Uterus (tissue), 4 donors: Measurements from ENCODE around the gene LHX4. TPM values are rescaled to one million over a fixed set of nuclear protein-coding genes. Genes with fewer than 3 reads are reported as not detected.

Experiments
- DNase-seq, 2 donors: peaks; one replicate each; pipeline ENCODE4 v3.0.0-alpha.2; 2019 to 2020
- H3K27ac ChIP-seq, 2 donors: fragments of 200-600 bp; sonication (generic); 1 replicate in 1 of 2; 2 replicates in 1 of 2; pipeline ENCODE4 v1.5.1; 2016 to 2018
- H3K27me3 ChIP-seq, 2 donors: fragments of 200-600 bp; sonication (generic); one replicate each; pipeline ENCODE4 v1.5.1; 2018 to 2019; ENCODE audit warnings: control low read depth in 1 of 2
- H3K36me3 ChIP-seq, 2 donors: fragments of 200-600 bp; sonication (generic); one replicate each; pipeline ENCODE4 v1.5.1; 2019; ENCODE audit warnings: control low read depth in 1 of 2
- H3K4me1 ChIP-seq, 2 donors: fragments of 200-600 bp; sonication (generic); one replicate each; pipeline ENCODE4 v1.5.1; 2018 to 2019; ENCODE audit warnings: control low read depth in 1 of 2
- H3K4me3 ChIP-seq, 2 donors: fragments of 200-600 bp; sonication (generic); 1 replicate in 1 of 2; 2 replicates in 1 of 2; pipeline ENCODE4 v1.5.1; 2018 to 2019; ENCODE audit warnings: mild to moderate bottlenecking in 1 of 2
- H3K9me3 ChIP-seq, 2 donors: fragments of 200-600 bp; sonication (generic); one replicate each; pipeline ENCODE4 v1.5.1; 2019; ENCODE audit warnings: control low read depth in 1 of 2
- CTCF ChIP-seq, 4 experiments: fragments of 200-600 bp in 2 of 4; fragments of 450-650 bp in 2 of 4; sonication (generic) in 2 of 4; IDR thresholded peaks; one replicate each; pipeline ENCODE4 v1.5.1; 2016 to 2019; ENCODE audit warnings: antibody characterized with exemption in 4 of 4, mild to moderate bottlenecking in 2 of 4, moderate library complexity in 1 of 4
- POLR2A ChIP-seq, 2 donors: fragments of 450-650 bp; IDR thresholded peaks; one replicate each; pipeline ENCODE4 v1.6.1; 2016; ENCODE audit warnings: antibody characterized with exemption in 2 of 2, mild to moderate bottlenecking in 1 of 2, moderate library complexity in 1 of 2
- intact Hi-C: fragments of 100-400 bp; cut with DNase I; formaldehyde crosslinking; loops from one replicate; pipeline ENCODE4 v1.15.1; 2023; ENCODE audit warnings: low total_unique reads
- total RNA-seq, 4 donors: library from RNA; depleted of rRNA in 3 of 4; stranded (reverse); fragments of >200 nt in 3 of 4; gene quantifications; one replicate each; pipeline versions ENCODE4 v1.1.0 to v1.2.4, GENCODE V29; 2014 to 2023
- donor health status: DM: yes; HTN: yes; CAD: no.

The LHX4 gene
- total RNA-seq, 4 donors from 2014 or later: not detected

GRCh38 chr1:180273066-180273465 lies 43.0 kb downstream of the LHX4 start:
- Histone ChIP-seq H3K4me1 (peaks cover 0 to 6% of the 10 kb centered on the region in 2 donors), H3K27me3 (no peaks in the 10 kb centered on the region), H3K27ac (no peak overlapping the region), H3K36me3 (no peaks in the 10 kb centered on the region), H3K9me3 (no peaks in the 10 kb centered on the region), H3K4me3 (no peak overlapping the region)
- intact Hi-C loops: no loop called here
- no peak for TF ChIP-seq POLR2A (IDR thresholded peaks at IDR 0.05)
- TF ChIP-seq CTCF (IDR thresholded peaks at IDR 0.05): no peak
- DNase-seq: no peak

- Histone ChIP-seq H3K4me3 (no peak overlapping the region), H3K9me3 (no peaks in the 10 kb centered on the region), H3K27me3 (no peaks in the 10 kb centered on the region), H3K36me3 (no peaks in the 10 kb centered on the region), H3K4me1 (peaks cover 0 to 6% of the 10 kb centered on the region in 2 donors), H3K27ac (no peak overlapping the region)
- no peak for DNase-seq
- TF ChIP-seq CTCF (IDR thresholded peaks at IDR 0.05) (no peak), POLR2A (IDR thresholded peaks at IDR 0.05) (no peak)
- intact Hi-C loops: no loop called here
These were observed 44.2 kb downstream of the LHX4 start for GRCh38 chr1:180274221-180274620.

GRCh38 chr1:180275726-180276125 lies 45.7 kb downstream of the LHX4 start:
- H3K27ac ChIP-seq: no peak overlapping the region
- H3K9me3 ChIP-seq: no peaks in the 10 kb centered on the region
- H3K36me3 ChIP-seq: no peaks in the 10 kb centered on the region
- intact Hi-C loops: no loop called here
- H3K4me3 ChIP-seq: no peak overlapping the region
- TF ChIP-seq POLR2A (IDR thresholded peaks at IDR 0.05) (no peak), CTCF (IDR thresholded peaks at IDR 0.05) (no peak)
- peaks cover 0 to 6% of the 10 kb centered on the region in 2 donors for H3K4me1 ChIP-seq
- no peaks in the 10 kb centered on the region for H3K27me3 ChIP-seq
- no peak for DNase-seq

- Histone ChIP-seq H3K27me3 (no peaks in the 10 kb centered on the region), H3K27ac (no peak overlapping the region), H3K36me3 (no peaks in the 10 kb centered on the region), H3K9me3 (no peaks in the 10 kb centered on the region), H3K4me3 (no peak overlapping the region), H3K4me1 (no peaks in the 10 kb centered on the region)
- TF ChIP-seq CTCF (IDR thresholded peaks at IDR 0.05): no peak
- intact Hi-C loops: no loop called here
- no peak for DNase-seq
These were observed 47.6 kb downstream of the LHX4 start for GRCh38 chr1:180277476-180278193.

GRCh38 chr1:180278194-180278515 lies 48.1 kb downstream of the LHX4 start:
- Histone ChIP-seq H3K9me3 (no peaks in the 10 kb centered on the region), H3K27me3 (no peaks in the 10 kb centered on the region), H3K4me3 (no peak overlapping the region), H3K27ac (no peak overlapping the region), H3K4me1 (no peaks in the 10 kb centered on the region), H3K36me3 (no peaks in the 10 kb centered on the region)
- intact Hi-C loops: no loop called here
- DNase-seq: no peak
- no peak for TF ChIP-seq CTCF (IDR thresholded peaks at IDR 0.05)
- no peak for TF ChIP-seq POLR2A (IDR thresholded peaks at IDR 0.05)
